Caco-2 (cell line): Measurements from ENCODE around the gene SLC24A4. TPM values are rescaled to one million over a fixed set of nuclear protein-coding genes. Genes with fewer than 3 reads are reported as not detected.

Experiments used
- BruUV-seq: library from RNA; stranded (reverse); fragments of 400-500 nt; replicated peaks from 2 replicates; lab custom pipeline; 2021; lab: Mats Ljungman, UMichigan
- CTCF ChIA-PET: fragments of 300-600 bp; sonication (Branson Sonifier 250); formaldehyde crosslinking; loops from one replicate; lab custom pipeline; 2022; ENCODE audit warnings: antibody characterized with exemption; lab: Charles Lee
- POLR2A ChIA-PET: fragments of 300-600 bp; sonication (Branson Sonifier 250); formaldehyde crosslinking; loops from one replicate; lab custom pipeline; 2022; ENCODE audit warnings: antibody characterized with exemption; lab: Charles Lee
- DNase-seq, 2 experiments: peaks; one replicate each; pipeline versions ENCODE4 v3.0.0 to v3.0.0-alpha.2; 2020 to 2022
- H3K27me3 ChIP-seq: replicated peaks from 2 replicates; pipeline ENCODE4 v1.6.0; 2011; ENCODE audit warnings: low read length; ENCODE audit not compliant: control insufficient read depth, insufficient read depth
- H3K36me3 ChIP-seq: 2 replicates; pipeline ENCODE4 v1.5.1; 2011; ENCODE audit warnings: low read length; ENCODE audit not compliant: control insufficient read depth, insufficient read depth
- H3K4me1 ChIP-seq: fragments of 250-450 bp; sonication (Bioruptor Pico); 2 replicates; pipeline ENCODE4 v1.5.1; 2020; ENCODE audit warnings: mild to moderate bottlenecking
- H3K4me3 ChIP-seq: 2 replicates; pipeline ENCODE4 v1.5.1; 2011; ENCODE audit warnings: low read depth, mild to moderate bottlenecking, control low read depth, low read length
- H3K9me3 ChIP-seq: fragments of 250-450 bp; sonication (Bioruptor Pico); 2 replicates; pipeline ENCODE4 v1.5.1; 2020; ENCODE audit warnings: mild to moderate bottlenecking, moderate library complexity
- H3K27ac Mint-ChIP-seq: one replicate; pipeline ENCODE4 v1.8.0; 2022; ENCODE audit warnings: mixed read lengths; ENCODE audit not compliant: unreplicated experiment
- H3K27me3 Mint-ChIP-seq: one replicate; pipeline ENCODE4 v1.8.0; 2022; ENCODE audit warnings: mixed read lengths; ENCODE audit not compliant: insufficient read depth, unreplicated experiment
- H3K36me3 Mint-ChIP-seq: one replicate; pipeline ENCODE4 v1.8.0; 2022; ENCODE audit warnings: mild to moderate bottlenecking, mixed read lengths; ENCODE audit not compliant: insufficient read depth, unreplicated experiment
- H3K4me1 Mint-ChIP-seq: one replicate; pipeline ENCODE4 v1.8.0; 2022; ENCODE audit warnings: low read depth, mixed read lengths; ENCODE audit not compliant: unreplicated experiment
- H3K4me3 Mint-ChIP-seq: one replicate; pipeline ENCODE4 v1.8.0; 2022; ENCODE audit warnings: mild to moderate bottlenecking, moderate library complexity, mixed read lengths; ENCODE audit not compliant: unreplicated experiment
- H3K9me3 Mint-ChIP-seq: one replicate; pipeline ENCODE4 v1.8.0; 2022; ENCODE audit warnings: mixed read lengths; ENCODE audit not compliant: unreplicated experiment
- intact Hi-C: fragments of 100-400 bp; cut with micrococcal nuclease; formaldehyde crosslinking; loops from one replicate; pipeline ENCODE4 v1.10.0; 2022; ENCODE audit not compliant: unreplicated experiment
- total RNA-seq: library from RNA; stranded (reverse); gene quantifications from 2 replicates; pipeline ENCODE4 v1.2.3, GENCODE V29; 2022
- TF ChIP-seq, protein P1 (sequence below), 2 experiments: fragments of 200-600 bp in 1 of 2; IDR thresholded peaks; 1 replicate in 1 of 2; 2 replicates in 1 of 2; pipeline versions ENCODE4 v1.5.1 to v1.8.0; 2011 to 2022; ENCODE audit warnings: antibody characterized with exemption in 1 of 2, control low read depth in 1 of 2, inconsistent platforms in 1 of 2, low read depth in 1 of 2, low read length in 1 of 2, mild to moderate bottlenecking in 1 of 2, moderate library complexity in 1 of 2; ENCODE audit not compliant: insufficient read depth in 1 of 2, severe bottlenecking in 1 of 2, unreplicated experiment in 1 of 2

SLC24A4 gene
- total RNA-seq, 1 experiment from 2014 or later, result not detected

DNA sequence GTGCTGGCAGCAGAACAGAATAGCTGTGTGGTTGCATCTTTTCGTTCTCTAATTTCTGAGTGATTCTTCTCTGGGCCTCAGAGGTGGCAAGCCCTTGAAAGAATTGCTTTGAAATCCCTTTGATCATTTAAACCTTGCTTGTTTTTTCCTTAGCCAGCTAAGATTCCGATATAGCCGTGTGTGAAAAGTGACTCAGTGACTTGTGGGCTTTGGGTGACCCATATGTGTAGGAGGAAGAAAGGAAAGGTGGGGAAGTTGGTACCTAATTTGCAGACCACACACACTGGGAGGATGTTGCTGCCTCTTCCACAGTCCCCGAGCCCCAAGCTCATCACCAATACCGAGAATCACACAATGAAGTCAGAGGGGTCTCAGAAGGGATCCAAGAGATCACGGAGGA is 18.8 kb downstream of the SLC24A4 start:
- no peaks in the 10 kb centered on the region for H3K36me3 Mint-ChIP-seq
- no peaks in the 10 kb centered on the region for H3K36me3 ChIP-seq
- no TSS peak for BruUV-seq
- H3K4me1 ChIP-seq, result no peaks in the 10 kb centered on the region
- ChIA-PET POLR2A (no interaction called here), CTCF (no interaction called here)
- no peaks in the 10 kb centered on the region for H3K9me3 ChIP-seq
- no peak overlapping the region for H3K27ac Mint-ChIP-seq
- no peaks in the 10 kb centered on the region for H3K4me1 Mint-ChIP-seq
- TF ChIP-seq, protein P1, sequence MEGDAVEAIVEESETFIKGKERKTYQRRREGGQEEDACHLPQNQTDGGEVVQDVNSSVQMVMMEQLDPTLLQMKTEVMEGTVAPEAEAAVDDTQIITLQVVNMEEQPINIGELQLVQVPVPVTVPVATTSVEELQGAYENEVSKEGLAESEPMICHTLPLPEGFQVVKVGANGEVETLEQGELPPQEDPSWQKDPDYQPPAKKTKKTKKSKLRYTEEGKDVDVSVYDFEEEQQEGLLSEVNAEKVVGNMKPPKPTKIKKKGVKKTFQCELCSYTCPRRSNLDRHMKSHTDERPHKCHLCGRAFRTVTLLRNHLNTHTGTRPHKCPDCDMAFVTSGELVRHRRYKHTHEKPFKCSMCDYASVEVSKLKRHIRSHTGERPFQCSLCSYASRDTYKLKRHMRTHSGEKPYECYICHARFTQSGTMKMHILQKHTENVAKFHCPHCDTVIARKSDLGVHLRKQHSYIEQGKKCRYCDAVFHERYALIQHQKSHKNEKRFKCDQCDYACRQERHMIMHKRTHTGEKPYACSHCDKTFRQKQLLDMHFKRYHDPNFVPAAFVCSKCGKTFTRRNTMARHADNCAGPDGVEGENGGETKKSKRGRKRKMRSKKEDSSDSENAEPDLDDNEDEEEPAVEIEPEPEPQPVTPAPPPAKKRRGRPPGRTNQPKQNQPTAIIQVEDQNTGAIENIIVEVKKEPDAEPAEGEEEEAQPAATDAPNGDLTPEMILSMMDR (IDR thresholded peaks at IDR 0.05; ENCODE audit: insufficient read depth in 1 of 2, low read depth in 1 of 2, low read length in 1 of 2, severe bottlenecking in 1 of 2, unreplicated experiment in 1 of 2), result no peak
- no peaks in the 10 kb centered on the region for H3K27me3 ChIP-seq
- no peak for DNase-seq
- no peak overlapping the region for H3K4me3 ChIP-seq
- intact Hi-C loops, result no loop called here
- H3K4me3 Mint-ChIP-seq, result no peak overlapping the region
- peaks cover 10% of the 10 kb centered on the region for H3K9me3 Mint-ChIP-seq
- H3K27me3 Mint-ChIP-seq, result peaks cover 22% of the 10 kb centered on the region

GRCh38 chr14:92348154-92348553 is 25.2 kb downstream of the SLC24A4 start:
- H3K4me1 ChIP-seq, result no peaks in the 10 kb centered on the region
- no peak overlapping the region for H3K4me3 Mint-ChIP-seq
- no peak overlapping the region for H3K27ac Mint-ChIP-seq
- no peaks in the 10 kb centered on the region for H3K4me1 Mint-ChIP-seq
- H3K27me3 ChIP-seq, result no peaks in the 10 kb centered on the region
- no peaks in the 10 kb centered on the region for H3K36me3 ChIP-seq
- TF ChIP-seq, protein P1 (IDR thresholded peaks at IDR 0.05; ENCODE audit: insufficient read depth in 1 of 2, low read depth in 1 of 2, low read length in 1 of 2, severe bottlenecking in 1 of 2, unreplicated experiment in 1 of 2), result no peak
- H3K36me3 Mint-ChIP-seq, result no peaks in the 10 kb centered on the region
- peaks cover 27% of the 10 kb centered on the region for H3K27me3 Mint-ChIP-seq
- ChIA-PET CTCF (no interaction called here), POLR2A (no interaction called here)
- no peaks in the 10 kb centered on the region for H3K9me3 ChIP-seq
- DNase-seq, result peak in 1 of 2 experiments; percentile 12
- H3K4me3 ChIP-seq, result no peak overlapping the region
- no TSS peak for BruUV-seq
- H3K9me3 Mint-ChIP-seq, result peaks cover 10% of the 10 kb centered on the region
- intact Hi-C loops, result no loop called here

- H3K4me3 Mint-ChIP-seq, result no peak overlapping the region
- Histone ChIP-seq H3K27me3 (no peaks in the 10 kb centered on the region), H3K36me3 (no peaks in the 10 kb centered on the region), H3K4me1 (no peaks in the 10 kb centered on the region), H3K9me3 (no peaks in the 10 kb centered on the region), H3K4me3 (no peak overlapping the region)
- DNase-seq, result no peak
- H3K9me3 Mint-ChIP-seq, result no peaks in the 10 kb centered on the region
- no peak overlapping the region for H3K27ac Mint-ChIP-seq
- intact Hi-C loops, result no loop called here
- ChIA-PET CTCF (interaction anchor here (0.6 kb wide), 1 partner anchor 282 kb away, joined by 3 read pairs; no protein-coding TSS in a partner anchor), POLR2A (no interaction called here)
- no peaks in the 10 kb centered on the region for H3K4me1 Mint-ChIP-seq
- TF ChIP-seq, protein P1 (IDR thresholded peaks at IDR 0.05; ENCODE audit: insufficient read depth in 1 of 2, low read depth in 1 of 2, low read length in 1 of 2, severe bottlenecking in 1 of 2, unreplicated experiment in 1 of 2), result no peak
- BruUV-seq, result no TSS peak
- H3K36me3 Mint-ChIP-seq, result no peaks in the 10 kb centered on the region
- H3K27me3 Mint-ChIP-seq, result peaks cover 11% of the 10 kb centered on the region
Observed at GRCh38 chr14:92351750-92352149, 28.8 kb downstream of the SLC24A4 start.
